ENCODE results near the gene PTPN2. TPM values are rescaled to one million over a fixed set of nuclear protein-coding genes. Genes with fewer than 3 reads are reported as not detected.
A peak's percentile ranks its signal among the peaks of the same experiment; 100 is the strongest.

Gene PTPN2
- total RNA-seq, 2 experiments from 2014 or later, result 54.9 to 69.7 TPM

GRCh38 chr18:12863687-12864216, 20.3 kb downstream of the PTPN2 start:
- intact Hi-C loops (cut with micrococcal nuclease; ENCODE audit: unreplicated experiment), result loop anchor here (2.0 kb wide), 1 partner anchor 19 kb away; no protein-coding TSS in a partner anchor
- no TSS peak for BruUV-seq (replicated peaks)

GRCh38 chr18:12862874-12863482, 21.1 kb downstream of the PTPN2 start:
- CTCF ChIA-PET (ENCODE audit: unreplicated experiment), result interaction anchor here (0.8 to 1.5 kb wide), 2 partner anchors 13 to 53 kb away, joined by 5 to 6 read pairs; no protein-coding TSS in a partner anchor
- no peaks in the 10 kb centered on the region for H3K9me3 ChIP-seq (ENCODE audit: low read length)
- peak; percentile 38 for DNase-seq (ENCODE audit: low spot score)
- H3K79me2 ChIP-seq (ENCODE audit: insufficient read depth, low read depth, low read length), result peaks cover 99% of the 10 kb centered on the region
- peak overlapping the region; percentile 89 for H3K27ac ChIP-seq (ENCODE audit: low read depth, low read length, poor library complexity, severe bottlenecking)
- POLR2A ChIA-PET, result interaction anchor here (0.5 to 3.7 kb wide), 6 partner anchors 7 to 297 kb away, joined by 3 to 52 read pairs (median 4); partner anchors contain the start of gene PTPN2
- H3K4me1 ChIP-seq (ENCODE audit: insufficient read depth, low read length, poor library complexity, severe bottlenecking), result peaks cover 83% of the 10 kb centered on the region
- no TSS peak for BruUV-seq (replicated peaks)
- intact Hi-C loops (cut with micrococcal nuclease; ENCODE audit: unreplicated experiment), result loop anchor here (2.0 kb wide), 1 partner anchor 20 kb away; no protein-coding TSS in a partner anchor
- H3K36me3 ChIP-seq (ENCODE audit: insufficient read depth, low read length), result peaks cover 16% of the 10 kb centered on the region; the same call in 1 of the 2 replicates
- H4K20me1 ChIP-seq (ENCODE audit: insufficient read depth, low read length), result no peaks in the 10 kb centered on the region
- H3K4me3 ChIP-seq (ENCODE audit: low read depth, low read length, poor library complexity, severe bottlenecking), result peak overlapping the region; percentile 52
- TF ChIP-seq, protein P1, sequence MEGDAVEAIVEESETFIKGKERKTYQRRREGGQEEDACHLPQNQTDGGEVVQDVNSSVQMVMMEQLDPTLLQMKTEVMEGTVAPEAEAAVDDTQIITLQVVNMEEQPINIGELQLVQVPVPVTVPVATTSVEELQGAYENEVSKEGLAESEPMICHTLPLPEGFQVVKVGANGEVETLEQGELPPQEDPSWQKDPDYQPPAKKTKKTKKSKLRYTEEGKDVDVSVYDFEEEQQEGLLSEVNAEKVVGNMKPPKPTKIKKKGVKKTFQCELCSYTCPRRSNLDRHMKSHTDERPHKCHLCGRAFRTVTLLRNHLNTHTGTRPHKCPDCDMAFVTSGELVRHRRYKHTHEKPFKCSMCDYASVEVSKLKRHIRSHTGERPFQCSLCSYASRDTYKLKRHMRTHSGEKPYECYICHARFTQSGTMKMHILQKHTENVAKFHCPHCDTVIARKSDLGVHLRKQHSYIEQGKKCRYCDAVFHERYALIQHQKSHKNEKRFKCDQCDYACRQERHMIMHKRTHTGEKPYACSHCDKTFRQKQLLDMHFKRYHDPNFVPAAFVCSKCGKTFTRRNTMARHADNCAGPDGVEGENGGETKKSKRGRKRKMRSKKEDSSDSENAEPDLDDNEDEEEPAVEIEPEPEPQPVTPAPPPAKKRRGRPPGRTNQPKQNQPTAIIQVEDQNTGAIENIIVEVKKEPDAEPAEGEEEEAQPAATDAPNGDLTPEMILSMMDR (conservative IDR thresholded peaks at IDR 0.05; ENCODE audit: low read length), result no peak
- no peak for TF ChIP-seq EZH2phosphoT487 (IDR thresholded peaks at IDR 0.05; ENCODE audit: borderline replicate concordance, low read depth, low read length)
- H2AFZ ChIP-seq (ENCODE audit: low read length), result no peak overlapping the region
- peak overlapping the region; percentile 74 for H3K4me2 ChIP-seq (ENCODE audit: low read length)
- H3K9me2 ChIP-seq (ENCODE audit: insufficient read depth, low read length), result no peaks in the 10 kb centered on the region

More at GRCh38 chr18:12863687-12864216, 20.3 kb downstream of the PTPN2 start:
- TF ChIP-seq, protein P1 (conservative IDR thresholded peaks at IDR 0.05; ENCODE audit: low read length), result no peak
- no peak for TF ChIP-seq EZH2phosphoT487 (IDR thresholded peaks at IDR 0.05; ENCODE audit: borderline replicate concordance, low read depth, low read length)
- DNase-seq (ENCODE audit: low spot score), result no peak
- no peak overlapping the region for H2AFZ ChIP-seq (ENCODE audit: low read length)
- H3K9me2 ChIP-seq (ENCODE audit: insufficient read depth, low read length), result no peaks in the 10 kb centered on the region
- no peaks in the 10 kb centered on the region for H4K20me1 ChIP-seq (ENCODE audit: insufficient read depth, low read length)
- H3K4me2 ChIP-seq (ENCODE audit: low read length), result peak overlapping the region; percentile 74
- H3K9me3 ChIP-seq (ENCODE audit: low read length), result no peaks in the 10 kb centered on the region
- H3K36me3 ChIP-seq (ENCODE audit: insufficient read depth, low read length), result peaks cover 12% of the 10 kb centered on the region; the same call in 1 of the 2 replicates
- ChIA-PET POLR2A (interaction anchor here (0.6 to 3.7 kb wide), 9 partner anchors 8 to 493 kb away, joined by 3 to 52 read pairs (median 3); partner anchors contain the start of gene PTPN2), CTCF (ENCODE audit: unreplicated experiment) (interaction anchor here (1.5 kb wide), 1 partner anchor 12 kb away, joined by 6 read pairs; no protein-coding TSS in a partner anchor)
- no peak overlapping the region for H3K4me3 ChIP-seq (ENCODE audit: low read depth, low read length, poor library complexity, severe bottlenecking)
- H3K4me1 ChIP-seq (ENCODE audit: insufficient read depth, low read length, poor library complexity, severe bottlenecking), result peaks cover 82% of the 10 kb centered on the region
- peaks cover 98% of the 10 kb centered on the region for H3K79me2 ChIP-seq (ENCODE audit: insufficient read depth, low read depth, low read length)
- H3K27ac ChIP-seq (ENCODE audit: low read depth, low read length, poor library complexity, severe bottlenecking), result peak overlapping the region; percentile 89
